Activated effector memory CD4-positive, alpha-beta T cell treated with Interleukin-2 at 50 U/mL for 16 hours (primary cell): Measurements from ENCODE around the gene DIP2C.
"Not testable (repeated sequence)": the region's sequence is repeated elsewhere in the genome, so short reads cannot be mapped to it uniquely, and the experiment has no call there.

Source experiments
- DNase-seq: peaks from one replicate; pipeline ENCODE4 v3.0.0-alpha.2; 2020

The DIP2C gene

DNA sequence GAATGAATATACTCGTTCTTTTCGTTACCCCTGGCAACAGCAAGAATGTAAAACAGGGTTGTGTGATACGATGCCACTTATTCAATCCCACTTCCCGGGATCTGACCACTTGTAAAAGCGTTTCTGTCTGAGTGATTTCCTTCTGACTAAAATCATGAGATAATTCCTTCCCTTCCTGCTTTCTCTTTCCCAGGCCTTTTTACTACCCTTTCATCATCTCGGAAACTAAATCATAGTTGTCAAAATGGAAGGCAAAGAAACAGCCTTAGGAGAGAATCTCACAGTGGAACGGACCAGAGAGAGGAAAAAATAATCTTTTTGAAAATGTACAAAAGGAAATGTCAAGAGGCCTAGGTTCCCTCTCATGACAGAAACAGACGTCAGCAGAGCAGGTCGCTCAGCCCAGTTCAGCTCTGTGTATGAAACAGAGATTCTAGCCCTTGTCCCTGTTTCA is 29.8 kb downstream of the DIP2C start:
- DNase-seq, result no peak

DNA sequence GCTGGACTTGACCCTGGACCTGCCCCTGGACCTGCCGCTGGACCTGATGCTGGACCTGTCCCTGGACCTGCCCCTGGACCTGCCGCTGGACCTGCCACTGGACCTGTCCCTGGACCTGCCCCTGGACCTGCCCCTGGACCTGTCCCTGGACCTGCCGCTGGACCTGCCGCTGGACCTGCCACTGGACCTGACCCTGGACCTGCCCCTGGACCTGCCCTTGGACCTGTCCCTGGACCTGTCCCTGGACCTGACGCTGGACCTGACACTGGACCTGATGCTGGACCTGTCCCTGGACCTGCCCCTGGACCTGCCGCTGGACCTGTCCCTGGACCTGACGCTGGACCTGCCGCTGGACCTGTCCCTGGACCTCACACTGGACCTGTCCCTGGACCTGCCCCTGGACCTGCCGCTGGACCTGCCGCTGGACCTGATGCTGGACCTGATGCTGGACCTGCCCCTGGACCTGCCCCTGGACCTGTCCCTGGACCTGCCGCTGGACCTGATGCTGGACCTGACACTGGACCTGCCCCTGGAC is 31.6 kb downstream of the DIP2C start:
- not testable (repeated sequence) for DNase-seq

DNA sequence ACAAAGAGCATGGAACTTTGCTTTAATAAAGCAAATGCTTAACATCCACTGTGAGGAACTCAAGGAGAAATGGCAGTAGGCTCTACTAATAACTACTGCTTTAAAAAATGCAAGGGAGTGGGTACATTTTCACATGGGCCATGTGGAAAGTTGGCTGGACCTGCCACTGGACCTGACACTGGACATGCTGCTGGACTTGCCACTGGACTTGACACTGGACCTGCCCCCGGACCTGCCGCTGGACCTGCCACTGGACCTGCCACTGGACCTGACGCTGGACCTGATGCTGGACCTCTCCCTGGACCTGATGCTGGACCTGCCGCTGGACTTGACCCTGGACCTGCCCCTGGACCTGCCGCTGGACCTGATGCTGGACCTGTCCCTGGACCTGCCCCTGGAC is 32.6 kb downstream of the DIP2C start:
- no peak for DNase-seq

DNA sequence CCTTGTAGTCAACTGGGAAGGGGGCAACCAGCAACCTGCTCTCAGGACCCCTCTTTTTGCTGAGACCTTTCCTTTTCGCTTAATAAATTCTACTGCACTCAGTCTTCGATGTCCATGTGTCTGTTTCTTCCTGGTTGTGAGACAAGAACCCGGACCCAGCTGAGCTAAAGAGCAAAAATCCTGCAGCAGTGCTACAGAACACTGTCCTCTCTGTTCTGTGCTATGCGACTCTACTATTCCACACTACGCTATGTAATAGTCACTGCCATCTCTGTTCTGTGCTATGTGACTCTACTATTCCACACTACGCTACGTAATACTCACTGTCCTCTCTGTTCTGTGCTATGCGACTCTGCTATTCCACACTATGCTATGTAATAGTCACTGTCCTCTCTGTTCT is 34.3 kb downstream of the DIP2C start:
- no peak for DNase-seq

DNA sequence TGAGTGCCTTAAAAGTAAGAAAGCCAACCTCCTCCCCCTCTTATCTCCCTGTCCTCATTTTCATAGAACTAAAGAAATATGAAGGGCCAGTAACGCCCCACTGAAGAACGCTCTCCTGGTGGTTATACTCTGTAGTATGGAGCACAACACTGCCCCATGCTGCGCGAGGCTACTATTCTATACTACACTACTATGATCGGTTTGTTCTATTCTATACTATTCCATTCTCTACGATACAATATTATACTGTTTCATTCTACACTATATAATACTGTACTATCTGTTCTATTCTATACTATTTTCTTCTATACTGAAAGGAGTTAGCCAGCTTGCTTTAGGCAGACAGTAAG is 34.8 kb downstream of the DIP2C start:
- DNase-seq, result no peak

DNA sequence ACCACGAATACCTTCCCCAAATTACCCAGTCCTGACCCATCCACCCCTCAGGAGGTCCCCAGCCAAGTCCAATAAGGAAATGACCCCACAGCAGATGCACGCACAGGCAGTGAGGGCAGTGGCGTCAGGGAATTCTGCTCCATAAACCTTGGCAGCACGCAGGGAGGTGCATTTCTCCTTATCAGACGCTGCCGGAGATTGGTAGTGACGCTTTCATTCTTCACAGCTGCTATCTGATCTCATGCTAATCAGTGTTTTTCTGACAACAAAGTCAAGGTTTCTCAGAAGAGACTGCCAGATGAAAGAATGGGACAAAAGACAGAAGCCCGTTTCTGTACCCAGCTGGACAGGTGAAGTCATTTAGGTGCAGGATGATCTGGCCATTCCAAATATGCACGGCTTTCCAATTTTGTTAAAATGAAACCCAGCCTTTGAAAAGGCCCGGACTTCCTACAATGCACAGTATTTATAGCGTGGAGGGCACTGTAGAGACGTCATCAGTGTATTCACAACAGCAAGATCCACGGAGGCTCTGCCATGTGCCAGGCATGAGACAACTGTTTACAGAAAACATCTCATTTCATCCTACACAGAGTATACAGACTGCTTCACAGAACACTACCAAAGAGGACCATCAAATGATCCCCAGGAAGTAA is 35.3 kb downstream of the DIP2C start:
- no peak for DNase-seq

DNA sequence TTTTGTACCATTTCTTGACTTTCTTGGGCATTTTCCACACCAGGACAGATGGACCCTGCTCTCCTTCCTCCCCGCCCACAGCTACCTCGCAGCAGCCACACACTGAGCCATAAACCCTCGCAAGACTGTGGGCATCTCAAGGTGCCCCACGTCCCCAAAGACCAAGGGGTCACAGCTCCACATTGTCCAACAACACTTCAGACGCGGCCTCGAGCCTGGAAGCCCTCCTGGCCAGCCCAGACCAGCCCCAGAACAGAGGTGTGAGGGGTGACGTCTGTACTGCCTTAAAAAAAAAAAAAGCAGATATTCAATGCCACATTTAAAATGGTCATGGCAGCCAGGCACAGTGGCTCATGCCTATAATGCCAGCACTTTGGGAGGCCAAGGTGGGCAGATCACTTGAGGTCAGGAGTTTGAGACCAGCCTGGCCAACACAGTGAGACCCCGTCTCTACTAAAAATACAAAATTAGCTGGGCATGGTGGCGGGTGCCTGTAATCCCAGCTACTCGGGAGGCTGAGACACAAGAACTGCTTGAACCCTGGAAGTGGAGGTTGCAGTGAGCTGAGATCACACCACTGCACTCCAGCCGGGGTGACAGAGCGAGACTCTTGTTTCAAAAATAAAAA is 36.5 kb downstream of the DIP2C start:
- not testable (repeated sequence) for DNase-seq

DNA sequence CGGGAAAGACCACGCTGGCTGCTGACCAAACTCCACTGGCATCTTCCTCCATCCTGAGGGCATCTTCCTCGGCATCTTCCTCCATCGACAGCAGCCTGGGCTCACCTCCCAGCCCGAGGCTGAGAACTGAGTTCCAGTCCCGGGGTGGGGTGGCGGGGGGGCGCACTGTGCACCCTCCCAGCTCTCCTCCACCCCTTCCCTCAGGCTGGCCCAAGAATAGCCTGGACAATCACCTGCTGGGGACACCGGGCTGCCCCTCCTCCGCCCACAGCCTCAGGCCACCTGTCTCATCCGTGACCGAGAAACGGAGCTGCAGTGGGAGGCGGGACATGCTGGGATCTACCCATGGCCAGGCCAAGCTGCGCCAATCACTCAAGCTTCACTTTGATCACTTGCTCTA is 37.2 kb downstream of the DIP2C start:
- no peak for DNase-seq

DNA sequence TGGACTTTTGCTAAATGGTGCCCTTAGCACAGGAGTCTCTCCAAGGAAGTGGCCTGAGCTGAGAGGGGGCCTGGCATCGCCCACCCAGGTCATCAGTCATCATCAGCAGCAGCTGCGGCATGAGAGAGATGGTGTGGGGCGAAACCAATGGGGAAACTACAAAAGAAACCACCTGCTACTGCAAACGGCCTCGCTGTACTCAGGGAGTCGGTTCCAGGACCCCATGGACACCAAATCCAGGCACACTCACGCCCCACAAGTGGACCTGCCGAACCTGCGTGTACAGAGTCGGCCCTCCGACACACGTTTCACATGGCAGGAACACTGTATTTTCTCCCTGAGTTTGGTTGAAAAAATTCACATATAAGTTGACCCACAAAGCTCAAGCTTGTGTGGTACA is 37.8 kb downstream of the DIP2C start:
- DNase-seq, result no peak

DNA sequence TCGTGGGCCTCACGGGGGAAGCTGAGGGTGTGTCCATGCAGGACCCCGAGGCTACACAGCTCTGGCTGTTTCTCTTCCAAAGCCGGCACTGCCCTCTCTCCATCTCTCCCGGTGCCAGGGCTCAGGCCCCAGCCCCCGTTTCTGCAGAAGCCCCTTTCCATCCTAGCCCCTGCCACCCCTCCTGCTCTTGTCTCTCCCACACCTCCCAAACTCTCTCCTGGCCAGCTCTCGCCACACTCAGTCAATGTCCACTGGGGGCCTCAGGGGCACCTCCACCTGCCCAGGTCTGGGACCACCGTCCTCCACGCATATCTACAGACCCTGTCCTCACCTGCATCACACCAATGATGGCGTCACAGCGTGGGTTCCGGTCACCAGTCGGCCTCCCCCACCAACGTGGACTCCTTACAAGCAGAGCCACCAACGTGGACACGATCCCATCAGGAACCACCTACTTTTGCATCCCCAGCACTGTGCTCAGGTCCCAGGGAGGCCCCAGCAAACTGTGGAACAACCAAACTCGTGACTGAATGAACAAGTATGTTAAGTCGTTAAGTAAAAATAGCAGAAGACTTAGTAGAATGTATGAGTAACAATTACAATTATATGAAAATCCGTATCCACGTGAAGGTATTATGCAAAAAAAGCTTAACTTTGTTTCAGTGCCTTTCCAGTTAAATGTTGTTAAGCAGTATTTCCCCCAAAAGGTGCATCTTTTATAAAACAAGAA is 38.4 kb downstream of the DIP2C start:
- no peak for DNase-seq

DNA sequence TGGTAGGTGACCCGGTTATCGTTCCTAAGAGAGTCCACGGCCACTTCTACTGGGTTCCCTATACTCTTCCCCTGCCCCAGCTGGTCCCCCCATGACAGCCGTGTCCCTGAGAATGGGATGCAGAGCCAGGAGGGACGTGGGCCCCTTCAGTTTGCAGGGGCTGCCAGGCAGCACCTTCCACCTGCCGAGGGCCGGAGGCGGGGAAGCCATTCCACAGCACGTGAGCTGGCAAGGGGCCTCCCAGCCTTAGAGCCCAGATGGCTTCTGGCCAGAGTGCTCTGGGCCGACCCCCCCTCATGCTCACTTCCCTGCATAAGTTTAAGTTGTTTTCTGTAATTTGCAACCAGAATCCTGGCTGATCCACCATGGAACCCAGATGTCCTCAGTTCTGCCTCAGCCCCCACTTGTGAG is 39.0 kb downstream of the DIP2C start:
- no peak for DNase-seq

DNA sequence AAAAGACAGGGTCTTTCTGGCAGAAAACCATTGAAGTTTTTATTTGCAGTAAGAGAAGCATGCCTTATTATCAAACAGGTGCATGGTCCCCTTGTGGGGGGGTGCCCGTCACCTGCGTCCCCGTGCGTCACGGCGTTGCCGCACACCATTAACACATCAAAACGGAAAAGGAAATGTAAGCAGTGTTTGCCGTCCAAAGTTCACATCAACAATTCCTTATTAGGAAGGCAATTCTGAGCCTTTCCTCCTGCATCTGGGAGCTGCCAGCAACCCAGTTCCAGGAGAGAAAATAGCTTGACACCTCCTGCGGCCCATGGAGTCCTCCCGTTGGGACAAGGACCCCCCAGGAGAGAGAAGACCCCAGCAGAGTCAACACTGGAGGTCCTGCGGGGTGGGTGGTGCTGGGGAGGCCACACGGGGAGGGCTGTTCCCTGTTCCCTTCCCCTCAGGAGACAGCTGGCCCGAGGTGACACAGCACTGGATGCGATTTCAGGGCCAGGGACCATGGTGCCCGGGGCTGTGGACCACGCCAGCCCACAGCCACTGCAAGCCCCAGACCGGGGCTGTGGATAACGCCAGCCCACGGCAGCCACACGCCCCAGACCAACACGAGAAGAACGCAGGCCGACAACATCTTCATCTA is 39.5 kb downstream of the DIP2C start:
- DNase-seq, result no peak

DNA sequence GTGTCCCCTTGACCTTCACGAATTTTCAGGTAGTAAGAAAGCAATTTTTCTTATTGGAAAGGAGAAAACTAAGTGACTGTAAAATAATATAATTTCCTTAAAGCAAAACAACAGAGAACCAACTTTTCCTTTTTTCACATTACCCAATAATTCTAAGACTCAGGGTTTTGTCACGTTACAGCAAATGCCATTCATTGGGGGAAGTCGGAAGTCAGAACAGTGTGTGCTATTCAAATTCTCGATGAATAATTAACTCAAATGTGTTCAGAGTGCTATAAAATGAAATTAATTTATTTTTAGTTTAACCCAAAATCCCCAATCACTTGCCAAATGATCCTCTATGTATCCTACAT is 40.0 kb downstream of the DIP2C start:
- no peak for DNase-seq

DNA sequence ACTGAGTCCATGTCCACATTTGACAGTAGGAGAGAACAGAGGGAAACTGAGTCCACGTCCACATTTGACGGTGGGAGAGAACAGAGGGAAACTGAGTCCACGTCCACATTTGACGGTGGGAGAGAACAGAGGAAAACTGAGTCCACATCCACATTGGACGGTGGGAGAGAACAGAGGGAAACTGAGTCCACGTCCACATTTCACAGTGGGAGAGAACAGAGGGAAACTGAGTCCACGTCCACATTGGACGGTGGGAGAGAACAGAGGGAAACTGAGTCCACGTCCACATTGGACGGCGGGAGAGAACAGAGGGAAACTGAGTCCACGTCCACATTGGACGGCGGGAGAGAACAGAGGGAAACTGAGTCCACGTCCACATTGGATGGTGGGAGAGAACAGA is 42.4 kb downstream of the DIP2C start:
- DNase-seq, result not testable (repeated sequence)

DNA sequence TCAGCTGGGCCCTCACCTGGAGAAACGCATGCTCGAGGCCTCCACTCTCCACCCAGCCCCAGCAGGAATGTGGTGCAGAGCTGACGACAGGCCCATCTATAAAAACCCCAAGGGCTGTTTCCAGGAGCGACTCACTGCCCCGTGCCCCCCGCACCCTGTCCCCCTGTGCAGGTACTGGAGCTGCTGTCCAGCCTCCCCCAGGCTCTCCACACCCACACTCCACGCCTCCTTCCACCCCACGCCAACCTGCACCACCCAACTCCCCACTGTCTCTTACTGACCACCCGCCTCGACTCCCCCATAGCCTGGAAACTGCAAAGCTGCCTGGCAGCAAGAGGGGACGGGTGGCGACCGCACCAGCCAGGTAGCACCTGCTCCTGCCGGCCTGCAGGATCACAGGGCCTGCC is 43.3 kb downstream of the DIP2C start:
- DNase-seq, result no peak

DNA sequence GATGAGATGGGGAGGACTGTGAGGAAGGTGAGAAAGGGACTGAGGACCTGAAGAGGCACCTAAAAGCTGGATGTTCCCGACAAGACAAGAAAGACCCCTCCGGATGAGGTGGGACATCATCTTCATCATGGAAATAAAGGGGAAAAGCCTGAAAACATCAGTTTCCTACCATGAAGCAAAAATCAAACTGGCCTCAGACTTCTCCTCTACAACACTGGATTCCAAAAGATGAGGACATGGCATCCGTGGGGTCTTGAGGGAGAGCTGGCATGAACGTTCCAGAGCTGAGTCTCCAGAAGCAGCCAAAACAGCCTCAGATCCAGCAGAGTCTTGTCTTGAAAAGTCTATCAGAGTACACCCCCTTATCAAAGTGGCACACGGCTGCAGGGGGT is 44.5 kb downstream of the DIP2C start:
- no peak for DNase-seq

DNA sequence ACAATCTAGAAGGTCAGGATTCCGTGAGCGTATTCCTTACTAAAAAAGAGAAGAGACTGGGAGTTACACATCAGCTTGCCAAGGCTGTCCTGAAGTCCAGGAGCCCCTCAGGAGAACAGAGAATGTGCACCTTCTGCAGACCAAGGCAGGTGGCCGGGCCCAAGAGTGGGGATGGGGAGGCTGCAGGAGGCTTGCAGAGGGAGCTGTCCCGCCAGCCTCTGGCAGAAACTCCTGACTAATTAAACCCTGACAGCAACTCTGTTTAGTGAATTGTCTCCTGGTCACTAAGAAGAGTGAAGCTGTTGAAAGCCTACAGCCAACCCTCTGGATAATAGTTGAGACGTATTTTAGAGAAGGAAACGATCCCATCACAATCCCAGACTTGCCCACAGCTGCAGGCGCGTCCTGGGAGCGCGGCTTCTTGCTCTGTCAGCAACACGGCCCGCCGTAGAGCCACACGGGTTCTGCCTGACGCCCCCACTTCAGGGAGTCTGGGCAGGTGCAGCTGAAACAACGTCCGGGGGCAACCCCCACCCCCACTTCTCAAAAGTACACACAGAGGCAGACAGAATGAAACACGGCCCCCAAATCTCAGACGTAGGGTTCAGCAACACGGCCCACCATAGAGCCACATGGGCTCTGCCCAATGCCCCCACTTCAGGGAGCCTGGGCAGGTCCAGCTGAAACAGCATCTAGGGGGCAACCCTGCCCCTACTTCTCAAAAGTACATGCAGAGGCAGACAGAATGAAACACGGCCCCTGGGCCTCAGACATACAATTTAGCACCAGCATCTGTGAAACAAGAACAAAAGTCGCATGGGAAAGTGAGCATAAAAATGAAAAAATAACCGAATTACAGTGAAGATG is 45.2 kb downstream of the DIP2C start:
- DNase-seq, result no peak

DNA sequence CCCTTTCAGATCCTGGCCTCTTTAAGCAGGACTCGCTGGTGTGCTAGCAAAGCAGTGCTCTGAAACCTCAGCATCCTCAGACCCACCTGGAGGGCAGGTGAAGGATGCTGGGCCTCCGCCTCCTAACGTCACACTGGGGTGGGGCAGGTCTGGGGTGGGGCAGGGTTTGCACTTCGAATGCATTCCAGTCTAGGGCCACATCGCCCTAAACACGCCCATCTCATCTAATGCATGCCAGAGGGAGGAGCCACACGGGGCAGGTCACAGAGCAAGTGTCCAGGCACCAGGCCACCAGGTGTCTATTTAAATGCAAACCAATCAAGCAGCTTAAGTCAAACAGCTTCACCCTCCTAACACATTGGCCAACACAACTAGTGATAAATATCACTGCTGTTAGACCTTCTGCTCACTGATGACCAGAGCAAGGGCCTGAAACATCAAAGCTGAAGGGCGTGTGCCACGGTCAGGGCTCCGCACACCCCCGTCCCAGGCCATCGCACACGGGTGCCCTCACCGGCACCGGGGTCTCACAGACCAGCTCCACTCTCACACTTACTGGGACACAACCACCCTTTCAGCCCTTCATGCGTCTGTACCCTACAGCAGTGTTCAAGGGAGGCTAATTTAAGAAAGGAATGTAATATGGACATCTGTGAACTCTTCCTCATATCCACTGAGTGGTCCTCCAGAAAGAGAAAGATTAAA is 47.1 kb downstream of the DIP2C start:
- DNase-seq, result no peak

DNA sequence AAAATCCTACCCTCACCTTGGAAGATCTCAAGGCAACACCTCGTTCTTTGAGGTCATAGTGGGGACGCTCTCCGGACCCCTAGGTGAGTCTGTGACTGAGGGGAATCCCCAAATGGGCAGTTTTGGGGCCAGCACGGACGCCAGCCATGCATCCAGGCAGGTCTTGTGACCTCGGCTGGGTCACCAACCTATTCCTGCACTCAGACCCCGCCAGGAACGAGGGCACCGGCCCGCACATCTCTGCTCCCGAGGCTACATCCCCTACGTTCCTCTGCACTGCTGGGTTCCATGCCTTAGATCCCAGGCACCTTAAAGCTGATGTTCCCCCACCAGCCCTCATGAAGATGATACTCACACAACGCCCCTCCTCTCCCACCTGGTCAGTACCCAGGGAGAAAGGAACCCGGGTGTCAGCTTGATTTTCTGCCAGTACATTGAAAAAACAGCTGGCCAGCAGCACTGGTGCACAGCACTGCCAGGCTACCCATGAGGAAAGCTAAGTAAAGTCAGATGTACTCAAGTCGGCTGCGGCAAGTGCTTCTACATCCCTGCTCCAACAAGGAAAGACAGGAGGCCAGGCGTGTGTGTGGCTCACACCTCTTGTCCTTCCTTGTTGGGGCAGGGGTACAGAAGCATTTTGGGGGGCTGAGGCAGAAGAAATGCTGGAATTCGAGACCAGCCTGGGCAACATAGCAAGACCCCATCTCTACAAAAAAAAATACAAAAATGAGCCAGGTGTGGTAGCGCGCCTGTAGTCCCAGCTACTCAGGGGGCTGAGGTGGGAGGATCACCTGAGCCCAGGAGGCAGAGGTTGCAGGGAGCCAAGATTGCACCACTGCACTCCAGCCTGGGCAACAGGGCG is 48.1 kb downstream of the DIP2C start:
- DNase-seq, result no peak

DNA sequence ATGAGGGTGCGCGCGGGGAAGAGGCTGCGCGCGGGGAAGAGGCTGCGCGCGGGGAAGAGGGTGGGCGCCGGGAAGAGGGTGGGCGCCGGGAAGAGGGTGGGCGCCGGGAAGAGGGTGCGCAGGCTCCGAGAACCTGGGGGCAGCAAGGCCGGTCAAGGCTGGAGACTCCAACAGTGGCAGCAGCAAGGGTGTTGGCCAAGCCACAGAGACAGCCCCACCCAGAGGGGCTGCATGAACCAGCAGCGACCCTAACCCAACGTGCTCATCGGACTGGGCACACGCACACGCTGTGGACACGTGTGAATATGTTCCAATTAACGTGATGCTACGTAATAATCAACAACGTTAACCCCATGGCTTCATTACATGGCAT is 48.8 kb downstream of the DIP2C start:
- no peak for DNase-seq
